Amniotic epithelial cell (primary cell): ENCODE measurements around the gene PCDHA5.

Source experiments
- DNase-seq: peaks from one replicate; pipeline ENCODE4 v3.0.0-alpha.2; 2010; ENCODE audit warnings: low read depth

PCDHA5 gene

GRCh38 chr5:140862441-140863295 lies 41.3 kb downstream of the PCDHA5 start:
- no peak for DNase-seq

GRCh38 chr5:140868721-140869554 lies 47.5 kb downstream of the PCDHA5 start, which contains the start of gene PCDHA11:
Gene PCDHA11, plus strand, starts transcription at chr5:140868957. Its CDS starts 147 bp downstream, at chr5:140869104.
- no peak for DNase-seq

- DNase-seq, result no peak
Observed at GRCh38 chr5:140869555-140869886, 48.1 kb downstream of the PCDHA5 start.

GRCh38 chr5:140870221-140871201 lies 49.1 kb downstream of the PCDHA5 start:
- no peak for DNase-seq
